Stimulated activated CD4-positive, alpha-beta T cell treated with anti-CD3 and anti-CD28 coated beads, Interleukin-4, amount 100 ng/mL, for 1 hour (primary cell): ENCODE measurements around the gene DERL3.

Source experiments
- DNase-seq: peaks from one replicate; pipeline ENCODE4 v3.0.0-alpha.2; 2020

Gene DERL3

GRCh38 chr22:23847310-23847920 lies 8.6 kb upstream of the DERL3 start:
- no peak for DNase-seq

- DNase-seq: no peak
Observed at GRCh38 chr22:23846081-23846469, 7.3 kb upstream of the DERL3 start.

GRCh38 chr22:23845265-23846080 lies 6.7 kb upstream of the DERL3 start:
- DNase-seq: no peak

- no peak for DNase-seq
Observed at GRCh38 chr22:23844739-23845202, 6.0 kb upstream of the DERL3 start.

GRCh38 chr22:23842599-23842998 lies 3.8 kb upstream of the DERL3 start:
- DNase-seq: no peak

- no peak for DNase-seq
Observed at GRCh38 chr22:23841736-23842445, 3.1 kb upstream of the DERL3 start.

GRCh38 chr22:23841292-23841691 lies 2.5 kb upstream of the DERL3 start:
- no peak for DNase-seq

GRCh38 chr22:23840026-23840425 lies 1.2 kb upstream of the DERL3 start:
- no peak for DNase-seq

GRCh38 chr22:23837911-23838680 lies 710 bp downstream of the DERL3 start:
- DNase-seq: no peak

GRCh38 chr22:23837496-23837859 lies 1.3 kb downstream of the DERL3 start:
- no peak for DNase-seq

- DNase-seq: no peak
Observed at GRCh38 chr22:23836692-23837495, 1.9 kb downstream of the DERL3 start.

- no peak for DNase-seq
Observed at GRCh38 chr22:23836281-23836680, 2.5 kb downstream of the DERL3 start.

- DNase-seq: no peak
Observed at GRCh38 chr22:23835484-23836144, 3.2 kb downstream of the DERL3 start.

GRCh38 chr22:23834793-23835483 lies 3.9 kb downstream of the DERL3 start:
- DNase-seq: no peak

GRCh38 chr22:23834406-23834792 lies 4.4 kb downstream of the DERL3 start:
- DNase-seq: no peak

- no peak for DNase-seq
Observed at GRCh38 chr22:23833911-23834317, 4.9 kb downstream of the DERL3 start.

- DNase-seq: no peak
Observed at GRCh38 chr22:23833017-23833751, 5.6 kb downstream of the DERL3 start.

- no peak for DNase-seq
Observed at GRCh38 chr22:23832226-23833016, 6.4 kb downstream of the DERL3 start.

- no peak for DNase-seq
Observed at GRCh38 chr22:23831781-23832180, 7.0 kb downstream of the DERL3 start.
